ENCODE measurements around the gene PACRG. TPM values are rescaled to one million over a fixed set of nuclear protein-coding genes. Genes with fewer than 3 reads are reported as not detected.

The PACRG gene
- total RNA-seq, 2 experiments from 2014 or later = 0.66 to 0.81 TPM

DNA sequence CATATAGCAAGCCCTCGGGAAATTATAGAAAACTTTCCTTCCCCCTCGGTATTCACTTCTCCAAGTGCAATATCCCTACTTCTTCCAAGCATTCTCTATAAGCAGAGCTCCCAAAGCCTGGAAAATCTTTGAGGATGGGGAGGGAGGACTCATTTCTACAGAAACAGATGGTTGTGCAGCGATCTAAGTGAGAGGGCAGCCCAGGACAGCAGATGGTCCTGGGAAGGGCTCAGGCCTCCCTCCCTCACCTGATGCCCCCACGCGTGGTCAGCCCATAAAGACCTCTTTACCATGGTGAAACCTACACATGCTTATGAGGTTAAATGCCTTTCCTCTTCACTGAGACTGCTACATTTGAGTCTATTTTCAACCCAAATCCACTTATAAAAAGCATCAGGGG is 367.1 kb downstream of the PACRG start:
- H3K9me3 Mint-ChIP-seq = no peaks in the 10 kb centered on the region
- no peak overlapping the region for H3K4me3 ChIP-seq (ENCODE audit: low read length)
- H3K27me3 ChIP-seq (ENCODE audit: control insufficient read depth in 1 of 2, insufficient read depth in 2 of 2, low read length in 2 of 2) = no peaks in the 10 kb centered on the region
- H3K27ac ChIP-seq (ENCODE audit: low read depth in 1 of 2, low read length in 2 of 2) = no peak overlapping the region
- peaks cover 0 to 11% of the 10 kb centered on the region in 2 experiments for H3K9me3 ChIP-seq (ENCODE audit: control insufficient read depth in 1 of 2, insufficient read depth in 1 of 2, low read length in 2 of 2)
- H3K36me3 Mint-ChIP-seq (ENCODE audit: low read depth) = no peaks in the 10 kb centered on the region
- intact Hi-C loops (cut with DNase I, micrococcal nuclease) = no loop called here
- CTCF ChIA-PET = no interaction called here
- H3K27me3 Mint-ChIP-seq = no peaks in the 10 kb centered on the region
- no peaks in the 10 kb centered on the region for H3K4me1 Mint-ChIP-seq (ENCODE audit: low read depth)
- no peak for TF ChIP-seq CTCF (IDR thresholded peaks at IDR 0.05)
- DNase-seq = no peak
- no peaks in the 10 kb centered on the region for H3K4me1 ChIP-seq (ENCODE audit: insufficient read depth, low read length)
- H3K36me3 ChIP-seq (ENCODE audit: insufficient read depth, low read length) = no peaks in the 10 kb centered on the region
- no peak overlapping the region for H3K4me3 Mint-ChIP-seq
- H3K27ac Mint-ChIP-seq = no peak overlapping the region
- ATAC-seq (ENCODE audit: poor library complexity) = no peak
- POLR2A ChIA-PET = no interaction called here

- Mint-ChIP-seq H3K4me3 (no peak overlapping the region), H3K27ac (no peak overlapping the region), H3K4me1 (ENCODE audit: low read depth) (no peaks in the 10 kb centered on the region), H3K9me3 (no peaks in the 10 kb centered on the region), H3K27me3 (no peaks in the 10 kb centered on the region), H3K36me3 (ENCODE audit: low read depth) (no peaks in the 10 kb centered on the region)
- ChIA-PET POLR2A (no interaction called here), CTCF (no interaction called here)
- DNase-seq = no peak
- intact Hi-C loops (cut with DNase I, micrococcal nuclease) = no loop called here
- no peak for TF ChIP-seq CTCF (IDR thresholded peaks at IDR 0.05)
- Histone ChIP-seq H3K4me3 (ENCODE audit: low read length) (no peak overlapping the region), H3K27ac (ENCODE audit: low read depth in 1 of 2, low read length in 2 of 2) (no peak overlapping the region), H3K27me3 (ENCODE audit: control insufficient read depth in 1 of 2, insufficient read depth in 2 of 2, low read length in 2 of 2) (no peaks in the 10 kb centered on the region), H3K36me3 (ENCODE audit: insufficient read depth, low read length) (no peaks in the 10 kb centered on the region), H3K4me1 (ENCODE audit: insufficient read depth, low read length) (no peaks in the 10 kb centered on the region), H3K9me3 (ENCODE audit: control insufficient read depth in 1 of 2, insufficient read depth in 1 of 2, low read length in 2 of 2) (peaks cover 0 to 16% of the 10 kb centered on the region in 2 experiments)
- ATAC-seq (ENCODE audit: poor library complexity) = no peak
Observed at GRCh38 chr6:163095401-163095800, 367.6 kb downstream of the PACRG start.

GRCh38 chr6:163098827-163099479 is 371.2 kb downstream of the PACRG start:
- H3K4me1 ChIP-seq (ENCODE audit: insufficient read depth, low read length) = no peaks in the 10 kb centered on the region
- H3K27ac ChIP-seq (ENCODE audit: low read depth in 1 of 2, low read length in 2 of 2) = no peak overlapping the region
- intact Hi-C loops (cut with DNase I, micrococcal nuclease) = no loop called here
- H3K27me3 Mint-ChIP-seq = no peaks in the 10 kb centered on the region
- no peaks in the 10 kb centered on the region for H3K36me3 Mint-ChIP-seq (ENCODE audit: low read depth)
- no peaks in the 10 kb centered on the region for H3K36me3 ChIP-seq (ENCODE audit: insufficient read depth, low read length)
- H3K9me3 Mint-ChIP-seq = no peaks in the 10 kb centered on the region
- no peaks in the 10 kb centered on the region for H3K27me3 ChIP-seq (ENCODE audit: control insufficient read depth in 1 of 2, insufficient read depth in 2 of 2, low read length in 2 of 2)
- H3K4me3 Mint-ChIP-seq = no peak overlapping the region
- ATAC-seq (ENCODE audit: poor library complexity) (no peak), DNase-seq (no peak)
- ChIA-PET POLR2A (no interaction called here), CTCF (no interaction called here)
- H3K9me3 ChIP-seq (ENCODE audit: control insufficient read depth in 1 of 2, insufficient read depth in 1 of 2, low read length in 2 of 2) = peaks cover 0 to 18% of the 10 kb centered on the region in 2 experiments
- no peak for TF ChIP-seq CTCF (IDR thresholded peaks at IDR 0.05)
- H3K4me3 ChIP-seq (ENCODE audit: low read length) = no peak overlapping the region
- no peaks in the 10 kb centered on the region for H3K4me1 Mint-ChIP-seq (ENCODE audit: low read depth)
- H3K27ac Mint-ChIP-seq = no peak overlapping the region
